WERI-Rb-1 (cell line): ENCODE results near the gene LONP2.

Source experiments
- DNase-seq: peaks from one replicate; pipeline ENCODE4 v3.0.0-alpha.2; 2020
- H3K27ac ChIP-seq: fragments of 250-450 bp; sonication (Bioruptor Pico); 2 replicates; pipeline ENCODE4 v1.5.1; 2020; ENCODE audit warnings: mild to moderate bottlenecking, moderate library complexity
- H3K27me3 ChIP-seq: fragments of 250-450 bp; sonication (Bioruptor Pico); 2 replicates; pipeline ENCODE4 v1.5.1; 2021; ENCODE audit warnings: mild to moderate bottlenecking, low read depth, moderate library complexity; ENCODE audit not compliant: insufficient read depth, severe bottlenecking
- H3K36me3 ChIP-seq: fragments of 250-450 bp; sonication (Bioruptor Pico); 2 replicates; pipeline ENCODE4 v1.5.1; 2020; ENCODE audit warnings: mild to moderate bottlenecking, moderate library complexity
- H3K4me3 ChIP-seq: 2 replicates; pipeline ENCODE4 v1.5.1; 2011; ENCODE audit warnings: low read depth, mild to moderate bottlenecking, control low read depth, low read length
- H3K9me3 ChIP-seq: fragments of 250-450 bp; sonication (Bioruptor Pico); 2 replicates; pipeline ENCODE4 v1.5.1; 2021; ENCODE audit warnings: mild to moderate bottlenecking, moderate library complexity; ENCODE audit not compliant: severe bottlenecking
- CTCF ChIP-seq: IDR thresholded peaks from 2 replicates; pipeline ENCODE4 v1.5.1; 2011; ENCODE audit warnings: low read depth, mild to moderate bottlenecking, control low read depth, inconsistent platforms, low read length

The LONP2 gene

GRCh38 chr16:48272837-48273421 lies 28.8 kb downstream of the LONP2 start:
- H3K36me3 ChIP-seq, result peaks cover 17% of the 10 kb centered on the region
- no peak for DNase-seq
- H3K9me3 ChIP-seq, result no peaks in the 10 kb centered on the region
- no peaks in the 10 kb centered on the region for H3K27me3 ChIP-seq
- no peak overlapping the region for H3K4me3 ChIP-seq
- no peak for TF ChIP-seq CTCF
- no peak overlapping the region for H3K27ac ChIP-seq

GRCh38 chr16:48274476-48274875 lies 30.4 kb downstream of the LONP2 start:
- Histone ChIP-seq H3K4me3 (no peak overlapping the region), H3K27me3 (no peaks in the 10 kb centered on the region), H3K9me3 (no peaks in the 10 kb centered on the region), H3K27ac (no peak overlapping the region), H3K36me3 (peaks cover 19% of the 10 kb centered on the region)
- no peak for TF ChIP-seq CTCF
- no peak for DNase-seq

GRCh38 chr16:48276102-48276501 lies 32.0 kb downstream of the LONP2 start:
- DNase-seq, result no peak
- no peak overlapping the region for H3K4me3 ChIP-seq
- no peak for TF ChIP-seq CTCF
- H3K9me3 ChIP-seq, result no peaks in the 10 kb centered on the region
- H3K27ac ChIP-seq, result no peak overlapping the region
- H3K27me3 ChIP-seq, result no peaks in the 10 kb centered on the region
- peaks cover 13% of the 10 kb centered on the region for H3K36me3 ChIP-seq

- TF ChIP-seq CTCF, result no peak
- no peak for DNase-seq
- no peaks in the 10 kb centered on the region for H3K27me3 ChIP-seq
- H3K9me3 ChIP-seq, result no peaks in the 10 kb centered on the region
- H3K27ac ChIP-seq, result no peak overlapping the region
- no peak overlapping the region for H3K4me3 ChIP-seq
- H3K36me3 ChIP-seq, result peaks cover 13% of the 10 kb centered on the region
These were observed 33.1 kb downstream of the LONP2 start for GRCh38 chr16:48277158-48277557.

GRCh38 chr16:48279199-48279598 lies 35.1 kb downstream of the LONP2 start:
- H3K36me3 ChIP-seq, result peaks cover 17% of the 10 kb centered on the region

More at GRCh38 chr16:48279199-48279598, 35.1 kb downstream of the LONP2 start:
- Histone ChIP-seq H3K27ac (no peak overlapping the region), H3K27me3 (no peaks in the 10 kb centered on the region), H3K4me3 (no peak overlapping the region), H3K9me3 (no peaks in the 10 kb centered on the region)
- no peak for DNase-seq
- no peak for TF ChIP-seq CTCF
